Esophagus mucosa (tissue), 1 donor: Measurements from ENCODE around the gene SYCN. TPM values are rescaled to one million over a fixed set of nuclear protein-coding genes. Genes with fewer than 3 reads are reported as not detected.
A peak's percentile ranks its signal among the peaks of the same experiment; 100 is the strongest.

ENCODE experiments used
- ATAC-seq: fragments of 200-7000 bp; cut with Tn5 transposase; one replicate; pipeline ENCODE4 v1.9.1; 2020
- total RNA-seq: library from RNA; stranded (reverse); gene quantifications from one replicate; pipeline ENCODE4 v1.2.4, GENCODE V29; 2023
- donor health status: DM: yes; HTN: yes; CAD: no.

Gene SYCN
- total RNA-seq, 1 donor from 2014 or later: not detected

DNA sequence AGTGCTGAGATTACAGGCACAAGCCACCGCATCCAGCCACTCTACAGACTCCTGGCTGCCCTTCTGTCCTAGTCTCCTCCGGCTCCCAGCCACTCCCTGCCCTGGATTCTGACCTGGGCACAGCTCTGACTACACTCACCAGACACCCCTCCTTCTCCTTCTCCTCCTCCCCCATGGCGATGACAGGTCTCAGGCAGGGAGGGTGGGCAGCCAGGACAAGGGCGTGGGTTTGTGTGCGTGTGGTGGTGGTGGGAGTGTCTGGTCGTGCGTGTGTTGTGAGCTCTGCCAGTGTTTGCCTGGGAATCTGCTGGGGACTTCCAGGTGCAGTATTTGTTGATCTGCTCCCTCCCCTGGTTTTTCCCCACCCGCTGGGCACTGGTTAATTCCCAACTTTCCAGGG, 10.3 kb downstream of the SYCN start:
- ATAC-seq: peak; percentile 43

DNA sequence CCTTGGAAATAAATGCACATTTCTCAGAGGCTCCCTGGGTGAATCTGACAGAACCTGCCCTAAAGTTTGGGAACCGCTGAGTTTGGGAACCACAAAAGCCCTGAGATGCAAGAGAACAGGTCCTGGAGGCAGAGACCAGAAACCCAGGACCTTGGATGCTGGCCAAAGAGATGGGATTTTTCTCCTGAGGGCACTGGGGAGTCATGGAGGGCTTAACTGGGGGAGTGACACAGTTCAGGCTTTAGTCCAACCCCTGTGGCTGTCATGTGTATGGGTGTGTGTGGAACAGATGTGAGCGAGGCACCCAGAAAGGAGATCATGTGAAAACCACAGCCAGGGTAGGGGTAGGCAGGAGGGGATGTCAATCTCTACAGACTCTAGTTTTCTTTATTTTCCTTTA, 11.2 kb downstream of the SYCN start:
- ATAC-seq: no peak

DNA sequence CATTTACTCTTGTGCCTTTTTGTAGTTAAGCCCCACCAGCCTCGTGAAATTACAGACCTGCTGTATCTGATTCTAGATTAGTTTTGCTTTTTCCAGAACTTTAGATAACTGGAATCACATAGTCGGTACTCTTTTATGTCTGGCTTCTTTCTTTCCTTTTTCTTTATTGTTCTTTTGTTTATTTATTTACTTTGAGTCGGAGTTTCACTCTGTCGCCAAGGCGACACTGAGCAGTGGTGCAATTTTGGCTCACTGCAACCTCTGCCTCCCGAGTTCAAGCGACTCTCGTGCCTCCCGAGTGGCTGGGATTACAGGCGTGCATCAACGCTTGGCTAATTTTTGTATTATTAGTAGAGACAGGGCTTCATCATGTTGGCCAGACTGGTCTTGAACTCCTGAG, 13.3 kb downstream of the SYCN start:
- ATAC-seq: no peak

DNA sequence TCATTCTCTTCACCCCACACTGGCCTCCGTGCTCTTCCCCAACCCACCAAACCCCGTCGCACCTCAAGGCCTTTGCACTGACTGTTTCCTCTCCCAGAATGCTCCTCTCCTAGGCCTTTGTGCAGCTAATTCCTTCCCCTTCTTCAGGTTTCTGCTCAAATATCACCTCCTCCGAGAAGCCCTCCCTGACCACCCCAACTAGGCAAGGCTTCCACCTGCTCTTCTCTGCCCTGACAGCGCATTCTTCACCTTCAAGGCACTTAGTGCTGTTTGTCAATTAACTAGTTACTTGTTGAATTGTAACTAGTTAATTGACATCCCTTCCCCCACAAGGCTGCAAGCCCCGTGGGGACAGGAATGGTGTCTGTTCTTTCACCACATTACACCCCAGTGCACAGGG, 15.1 kb downstream of the SYCN start:
- no peak for ATAC-seq

DNA sequence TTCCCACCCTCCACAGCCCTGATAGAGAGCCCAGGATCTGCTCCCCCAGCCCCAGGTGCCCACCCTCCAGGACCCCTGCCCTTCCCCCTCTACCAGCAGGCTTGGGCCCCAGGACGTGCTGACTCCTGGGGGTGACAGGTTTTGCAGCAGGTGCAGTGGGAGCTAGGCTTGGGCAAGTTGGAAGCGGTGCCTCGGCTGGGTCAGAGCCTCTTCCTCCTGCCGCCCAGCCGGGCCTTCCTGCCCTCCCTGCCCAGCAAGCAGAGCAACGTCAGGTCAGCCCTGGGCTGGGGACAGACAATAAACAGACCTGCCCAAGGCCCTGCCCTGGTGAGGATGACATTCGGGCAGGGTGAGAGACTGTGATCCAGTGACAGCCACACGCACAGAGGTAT, 16.5 kb downstream of the SYCN start:
- peak; percentile 88 for ATAC-seq

DNA sequence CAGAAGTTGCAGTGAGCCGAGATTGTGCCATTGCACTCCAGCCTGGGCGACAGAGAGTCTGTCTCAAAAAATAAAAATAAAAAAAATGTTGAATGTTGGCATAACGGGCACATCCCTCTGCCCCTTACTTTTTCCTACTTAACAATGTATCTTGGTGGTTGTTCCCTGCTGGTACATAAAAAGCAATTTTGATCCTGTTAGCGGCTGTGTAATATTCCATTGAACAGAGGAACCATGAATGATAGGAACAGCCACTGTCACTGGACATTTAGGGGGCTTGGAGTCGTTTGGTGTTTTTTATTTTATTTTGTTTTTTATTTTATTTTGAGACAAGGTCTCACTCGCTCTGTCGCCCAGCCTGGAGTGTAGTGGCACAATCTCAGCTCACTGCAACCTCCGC, 17.7 kb downstream of the SYCN start:
- no peak for ATAC-seq

DNA sequence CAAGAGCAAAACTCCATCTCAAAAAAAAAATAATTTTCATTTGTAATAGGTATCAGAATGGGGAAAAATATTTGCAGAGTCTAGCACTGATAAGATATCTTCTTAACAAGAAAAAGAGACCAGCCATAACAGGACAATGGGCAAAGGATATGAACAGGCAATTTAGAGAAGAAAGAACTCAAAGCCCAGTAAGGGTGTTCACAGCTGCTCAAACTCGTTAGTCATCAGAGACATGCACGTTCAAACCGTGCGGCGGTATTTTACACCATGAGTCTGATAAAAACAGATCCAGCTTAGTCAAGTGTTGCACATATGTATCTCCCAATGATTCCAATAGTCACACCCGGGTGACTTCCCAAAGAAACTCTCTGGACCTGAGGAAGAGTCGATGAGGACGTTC, 21.0 kb downstream of the SYCN start:
- peak; percentile 53 for ATAC-seq

DNA sequence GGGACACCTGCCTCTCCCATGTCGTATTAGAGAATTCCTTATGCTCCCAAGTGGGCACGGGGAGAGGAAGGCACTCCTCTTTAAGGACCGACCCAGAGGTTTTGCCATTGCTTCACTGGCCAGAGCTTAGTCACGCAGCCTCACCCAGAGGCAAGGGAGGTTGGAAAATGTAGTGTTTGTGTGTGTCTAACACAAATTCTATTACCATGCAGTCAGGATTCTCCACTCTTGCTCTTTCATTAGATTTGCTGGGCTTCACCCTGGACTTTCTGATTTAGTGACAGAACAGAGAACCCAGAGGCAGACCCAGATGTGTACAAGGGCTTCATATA, 21.9 kb downstream of the SYCN start:
- ATAC-seq: peak; percentile 46

DNA sequence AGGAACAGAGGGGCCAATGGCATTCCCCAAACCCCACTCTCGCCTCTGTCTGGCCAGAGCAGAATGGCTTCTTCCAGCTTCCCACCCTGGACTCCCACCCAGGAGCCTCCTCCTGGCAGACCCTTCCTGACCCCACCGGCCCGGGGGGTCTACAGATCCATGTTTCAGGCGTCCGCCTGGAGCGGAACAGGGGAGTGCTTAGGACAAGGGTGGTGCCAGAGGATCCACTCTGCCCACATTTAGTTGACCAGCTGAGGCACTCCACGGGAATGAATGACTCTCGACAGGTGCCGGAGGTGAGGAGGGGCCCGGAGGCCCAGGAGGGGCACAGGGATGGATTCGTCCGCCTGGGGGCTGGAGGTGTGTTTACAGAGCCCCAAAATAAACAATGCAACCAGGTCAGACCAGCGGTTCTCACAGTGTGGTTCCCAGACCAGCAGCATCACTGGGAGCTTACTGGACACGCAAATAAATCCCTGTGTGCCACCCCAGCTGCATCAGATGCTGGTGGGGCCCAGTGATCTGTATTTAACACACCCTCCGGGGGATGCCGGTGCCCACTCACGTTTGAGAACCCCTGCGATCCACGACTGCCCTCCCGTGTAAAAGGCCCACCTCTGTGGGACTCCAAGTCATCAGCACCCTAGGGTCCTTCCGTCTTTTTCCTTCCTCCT, 22.4 kb downstream of the SYCN start:
- ATAC-seq: peak; percentile 2

DNA sequence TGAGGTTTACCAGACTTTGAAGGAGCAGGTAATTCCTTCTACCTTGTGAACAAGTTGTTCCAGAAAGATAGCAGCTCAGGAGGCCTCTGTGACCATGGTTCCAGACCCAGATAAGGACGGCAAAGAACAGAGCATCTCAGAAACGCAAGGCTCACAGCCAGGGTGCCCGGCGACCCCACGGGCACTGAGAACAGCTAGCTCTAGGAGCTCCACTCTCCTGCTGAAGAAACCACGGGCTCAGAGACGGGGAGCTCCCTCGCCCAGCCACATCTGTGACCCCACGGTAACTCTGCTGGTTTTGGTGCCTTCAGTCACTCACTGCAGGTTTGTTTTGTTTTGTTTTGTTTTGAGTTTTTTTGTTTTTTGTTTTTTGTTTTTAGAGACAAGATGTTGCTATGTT, 23.3 kb downstream of the SYCN start:
- ATAC-seq: no peak

DNA sequence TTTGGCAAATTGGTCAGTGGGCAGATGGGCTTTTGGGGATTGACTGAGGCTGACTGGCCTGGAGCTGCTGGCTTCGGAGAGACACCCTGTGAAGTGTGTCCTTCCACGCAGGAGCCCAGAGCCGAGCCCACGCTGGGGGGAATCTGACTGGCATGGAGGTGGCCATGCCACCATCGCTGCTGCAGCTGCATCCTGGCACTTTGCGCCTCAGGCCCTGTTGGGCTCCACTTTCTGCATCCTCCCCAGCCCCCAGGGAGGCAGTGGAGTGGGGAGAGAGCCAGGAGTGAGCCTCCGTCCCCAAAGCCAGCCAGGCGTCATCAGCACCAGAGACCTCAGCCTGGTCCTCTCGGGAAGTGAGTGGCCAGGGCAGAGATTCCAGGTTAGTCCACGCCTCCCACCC, 24.3 kb downstream of the SYCN start:
- ATAC-seq: no peak

DNA sequence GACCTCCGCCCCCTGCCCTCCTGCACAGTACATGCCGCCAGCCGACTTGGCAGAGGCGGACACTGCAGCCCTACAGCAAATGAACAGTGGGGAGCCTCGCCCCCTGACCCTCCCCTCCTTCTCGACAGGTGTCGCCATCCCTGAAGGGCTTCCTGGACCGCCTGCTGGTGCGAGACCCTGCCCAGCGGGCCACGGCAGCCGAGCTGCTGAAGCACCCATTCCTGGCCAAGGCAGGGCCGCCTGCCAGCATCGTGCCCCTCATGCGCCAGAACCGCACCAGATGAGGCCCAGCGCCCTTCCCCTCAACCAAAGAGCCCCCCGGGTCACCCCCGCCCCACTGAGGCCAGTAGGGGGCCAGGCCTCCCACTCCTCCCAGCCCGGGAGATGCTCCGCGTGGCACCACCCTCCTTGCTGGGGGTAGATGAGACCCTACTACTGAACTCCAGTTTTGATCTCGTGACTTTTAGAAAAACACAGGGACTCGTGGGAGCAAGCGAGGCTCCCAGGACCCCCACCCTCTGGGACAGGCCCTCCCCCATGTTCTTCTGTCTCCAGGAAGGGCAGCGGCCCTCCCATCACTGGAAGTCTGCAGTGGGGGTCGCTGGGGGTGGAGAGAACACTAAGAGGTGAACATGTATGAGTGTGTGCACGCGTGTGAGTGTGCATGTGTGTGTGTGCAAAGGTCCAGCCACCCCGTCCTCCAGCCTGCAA, 25.6 kb downstream of the SYCN start:
- no peak for ATAC-seq

DNA sequence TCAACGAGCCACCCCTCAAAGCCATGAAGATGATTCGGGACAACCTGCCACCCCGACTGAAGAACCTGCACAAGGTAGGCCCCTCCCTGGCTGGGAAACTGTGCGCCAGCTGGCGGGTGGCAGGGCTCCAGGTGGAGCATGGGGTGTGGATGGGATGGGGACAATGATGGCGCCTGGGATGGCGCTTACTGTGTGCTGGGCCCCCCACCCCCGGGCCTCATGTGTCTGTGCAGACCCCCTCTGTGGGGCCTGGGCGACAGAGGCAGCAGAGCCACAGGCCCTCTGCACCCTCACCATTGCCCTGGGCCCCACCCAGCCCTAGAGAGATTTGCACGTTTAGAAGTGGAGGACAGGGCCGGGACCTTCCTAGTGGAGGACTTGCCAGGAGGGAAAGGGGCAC, 26.3 kb downstream of the SYCN start:
- ATAC-seq: no peak

DNA sequence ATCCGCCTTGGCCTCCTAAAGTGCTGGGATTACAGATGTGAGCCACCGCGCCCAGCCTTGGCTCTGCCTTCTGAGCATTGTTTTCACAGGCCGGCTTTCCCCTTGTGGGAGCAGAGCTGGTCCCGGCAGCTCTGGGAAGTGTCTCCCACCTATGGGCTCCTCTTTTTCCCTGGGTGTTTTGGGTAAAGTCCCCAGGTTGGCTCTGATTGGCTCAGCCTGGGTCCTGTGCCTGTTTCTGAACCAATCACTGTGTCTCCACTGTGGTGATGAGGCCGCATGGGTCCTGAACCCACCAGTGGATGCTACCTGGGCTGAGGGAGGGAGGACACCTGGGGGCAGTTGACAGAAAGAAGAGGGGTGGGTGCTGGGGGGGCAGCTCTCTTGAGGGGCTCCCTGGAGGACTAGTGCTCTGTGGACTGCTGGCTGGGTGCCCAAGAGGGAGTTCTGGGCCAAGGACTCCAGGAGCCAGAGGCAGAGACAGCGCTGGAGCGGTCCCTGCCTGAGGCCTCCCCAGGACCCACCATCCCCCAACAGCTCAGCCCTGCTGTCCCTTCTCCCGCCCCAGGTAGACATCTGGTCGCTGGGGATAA, 26.9 kb downstream of the SYCN start:
- ATAC-seq: no peak

DNA sequence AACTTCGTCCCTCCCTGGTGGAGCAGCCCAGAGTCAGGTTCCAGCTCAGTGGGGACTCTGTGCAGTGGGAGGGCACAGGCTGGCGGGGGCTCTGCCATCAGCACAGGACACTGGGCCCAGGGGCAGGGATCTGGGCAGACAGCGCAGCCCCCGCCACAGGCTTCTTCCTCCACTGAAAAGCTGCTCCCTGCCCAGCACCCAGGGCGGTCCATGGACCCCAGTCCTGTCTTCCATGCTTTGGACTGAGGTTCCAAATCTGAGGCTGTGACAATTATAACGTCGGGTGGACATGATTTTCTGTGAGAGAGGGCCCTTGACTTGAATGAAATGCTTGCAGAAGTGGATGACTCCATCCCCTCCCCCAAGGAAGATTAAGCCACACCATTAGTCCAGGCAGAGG, 28.5 kb downstream of the SYCN start:
- ATAC-seq: no peak

DNA sequence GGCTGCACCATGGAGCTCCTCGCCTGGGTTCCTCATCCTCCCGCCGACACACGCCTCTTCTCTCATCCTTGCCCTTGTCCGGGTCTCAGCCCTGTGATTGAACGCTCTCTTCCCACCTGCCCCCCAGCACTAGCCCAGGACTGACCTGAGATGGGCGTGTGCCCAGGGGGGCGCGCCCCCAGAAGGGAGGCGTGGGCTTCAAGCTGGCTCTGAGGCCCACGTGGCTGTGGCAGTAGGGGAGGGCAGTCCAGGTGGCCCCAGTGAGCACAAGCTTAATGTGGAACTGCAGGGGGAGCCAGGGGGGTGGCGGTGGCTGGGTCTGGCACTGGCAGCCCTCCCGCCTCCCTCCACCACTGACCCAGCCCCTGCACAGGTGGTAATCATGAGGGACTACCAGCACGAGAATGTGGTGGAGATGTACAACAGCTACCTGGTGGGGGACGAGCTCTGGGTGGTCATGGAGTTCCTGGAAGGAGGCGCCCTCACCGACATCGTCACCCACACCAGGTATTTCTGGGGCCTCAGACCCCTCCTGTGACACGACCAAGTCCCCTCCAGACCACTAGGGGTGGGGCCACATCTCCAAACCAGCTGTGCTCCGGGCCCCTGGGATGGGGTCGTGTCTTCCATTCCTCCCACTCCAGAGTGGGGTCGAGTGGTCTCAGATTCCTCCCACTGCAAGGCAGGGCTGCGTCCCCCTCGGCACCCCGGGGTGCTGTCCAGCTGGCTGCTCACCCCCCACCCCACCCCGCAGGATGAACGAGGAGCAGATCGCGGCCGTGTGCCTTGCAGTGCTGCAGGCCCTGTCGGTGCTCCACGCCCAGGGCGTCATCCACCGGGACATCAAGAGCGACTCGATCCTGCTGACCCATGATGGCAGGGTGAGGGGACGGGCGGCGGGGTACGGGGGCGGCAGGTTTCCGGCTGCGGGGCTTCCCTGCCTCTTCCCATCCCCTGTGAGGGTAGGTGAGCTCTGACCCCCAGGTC, 29.2 kb downstream of the SYCN start:
- ATAC-seq: no peak

DNA sequence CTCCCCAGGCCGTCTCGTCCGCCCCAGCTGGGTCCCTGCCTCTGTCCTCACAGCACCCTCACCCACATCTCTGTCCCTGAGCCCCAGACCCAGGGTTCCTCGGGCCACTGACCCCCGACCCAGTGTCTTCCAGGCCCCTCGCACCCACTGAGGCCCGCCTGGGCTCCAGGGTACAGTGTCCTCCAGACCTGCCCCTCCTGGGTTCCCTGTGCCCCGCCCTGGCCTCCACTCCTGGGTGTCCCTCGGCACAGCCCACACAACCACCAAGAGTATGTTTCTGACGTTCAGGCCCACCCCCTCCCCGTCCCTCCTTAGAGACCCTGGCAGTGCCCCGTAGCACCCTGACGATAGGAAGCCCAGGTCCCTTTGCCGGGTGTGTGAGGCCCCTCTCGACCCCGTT, 29.9 kb downstream of the SYCN start:
- no peak for ATAC-seq

DNA sequence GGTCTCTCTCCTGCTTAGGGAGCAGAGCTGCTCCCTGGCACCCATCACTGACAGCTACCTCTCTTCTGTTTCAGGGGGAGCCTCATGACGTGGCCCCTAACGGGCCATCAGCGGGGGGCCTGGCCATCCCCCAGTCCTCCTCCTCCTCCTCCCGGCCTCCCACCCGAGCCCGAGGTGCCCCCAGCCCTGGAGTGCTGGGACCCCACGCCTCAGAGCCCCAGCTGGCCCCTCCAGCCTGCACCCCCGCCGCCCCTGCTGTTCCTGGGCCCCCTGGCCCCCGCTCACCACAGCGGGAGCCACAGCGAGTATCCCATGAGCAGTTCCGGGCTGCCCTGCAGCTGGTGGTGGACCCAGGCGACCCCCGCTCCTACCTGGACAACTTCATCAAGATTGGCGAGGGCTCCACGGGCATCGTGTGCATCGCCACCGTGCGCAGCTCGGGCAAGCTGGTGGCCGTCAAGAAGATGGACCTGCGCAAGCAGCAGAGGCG, 30.5 kb downstream of the SYCN start:
- no peak for ATAC-seq

DNA sequence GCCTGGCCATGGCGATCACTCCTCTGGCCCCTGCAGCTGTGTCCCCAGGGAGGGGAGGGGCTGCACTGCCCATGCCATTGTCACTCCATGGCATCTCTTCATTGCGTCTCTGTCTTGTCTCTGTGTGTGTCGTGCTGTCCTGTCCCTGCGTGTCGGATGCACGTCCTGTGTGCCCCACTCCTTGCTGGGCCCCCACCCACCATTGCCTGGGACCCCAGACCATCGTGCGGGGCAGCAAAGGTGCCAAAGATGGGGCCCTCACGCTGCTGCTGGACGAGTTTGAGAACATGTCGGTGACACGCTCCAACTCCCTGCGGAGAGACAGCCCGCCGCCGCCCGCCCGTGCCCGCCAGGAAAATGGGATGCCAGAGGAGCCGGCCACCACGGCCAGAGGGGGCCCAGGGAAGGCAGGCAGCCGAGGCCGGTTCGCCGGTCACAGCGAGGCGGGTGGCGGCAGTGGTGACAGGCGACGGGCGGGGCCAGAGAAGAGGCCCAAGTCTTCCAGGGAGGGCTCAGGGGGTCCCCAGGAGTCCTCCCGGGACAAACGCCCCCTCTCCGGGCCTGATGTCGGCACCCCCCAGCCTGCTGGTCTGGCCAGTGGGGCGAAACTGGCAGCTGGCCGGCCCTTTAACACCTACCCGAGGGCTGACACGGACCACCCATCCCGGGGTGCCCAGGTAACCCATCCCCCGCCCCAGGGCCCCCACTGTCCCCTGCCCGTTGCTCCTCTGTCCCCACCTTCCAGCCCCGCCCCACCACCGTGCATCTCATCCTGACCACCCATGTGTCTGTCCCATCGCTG, 31.2 kb downstream of the SYCN start:
- ATAC-seq: no peak

DNA sequence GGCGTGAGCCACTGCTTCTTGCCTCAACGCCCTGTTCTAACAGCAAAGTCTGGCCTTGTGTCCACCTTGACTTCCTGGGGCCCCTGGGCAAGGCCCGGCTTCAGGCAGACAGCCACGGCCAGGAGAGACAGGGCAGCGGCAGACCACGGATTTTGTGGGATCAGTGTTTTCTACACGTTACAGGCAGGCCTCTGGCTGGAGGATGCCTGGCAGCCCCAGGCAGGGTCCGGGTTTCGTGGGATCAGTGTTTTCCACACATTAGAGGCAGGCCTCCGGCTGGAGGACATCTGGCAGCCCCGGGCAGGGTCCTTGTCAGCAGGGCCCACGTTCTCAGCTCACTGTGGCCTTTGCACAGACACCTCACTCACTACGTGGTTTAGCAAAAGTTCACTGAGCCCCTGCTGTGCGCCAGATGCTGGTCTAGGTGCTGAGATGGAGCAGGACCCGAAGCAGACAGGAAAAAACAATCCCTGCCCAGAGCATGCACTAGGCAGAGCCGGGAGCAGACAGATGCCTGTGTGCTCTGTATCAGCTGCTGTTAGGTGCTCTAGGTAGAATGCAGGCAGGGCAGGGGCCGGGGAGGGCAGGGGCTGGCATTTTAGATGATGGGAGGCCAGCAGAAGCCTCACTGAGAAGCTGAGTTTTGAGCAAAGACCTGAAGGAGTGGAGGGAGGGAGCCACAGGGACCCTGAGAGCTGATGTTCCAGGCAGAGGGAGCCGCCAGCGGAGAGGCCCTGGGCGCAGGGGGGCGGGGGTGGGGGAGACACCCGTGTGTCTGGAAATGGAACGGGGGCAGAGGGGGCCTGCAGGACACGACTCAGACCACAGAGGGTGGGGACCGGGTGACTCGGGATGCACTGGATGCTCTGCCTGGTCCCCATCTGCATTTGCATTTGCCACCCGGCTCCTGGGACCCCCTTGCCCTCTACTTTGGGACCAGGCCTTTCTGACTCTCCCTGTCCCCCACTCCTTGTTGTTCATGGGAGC, 32.3 kb downstream of the SYCN start:
- ATAC-seq: no peak
